Tongue (tissue), 2 donors: ENCODE results near the gene NHERF2. TPM values are rescaled to one million over a fixed set of nuclear protein-coding genes. Genes with fewer than 3 reads are reported as not detected.

Source experiments
- DNase-seq: peaks from one replicate; pipeline ENCODE4 v3.0.0-alpha.2; 2015
- total RNA-seq: library from RNA; depleted of rRNA; stranded (reverse); fragments of >200 nt; gene quantifications from one replicate; pipeline ENCODE4 v1.2.3, GENCODE V29; 2014

The NHERF2 gene
- 45.7 TPM for total RNA-seq

DNA sequence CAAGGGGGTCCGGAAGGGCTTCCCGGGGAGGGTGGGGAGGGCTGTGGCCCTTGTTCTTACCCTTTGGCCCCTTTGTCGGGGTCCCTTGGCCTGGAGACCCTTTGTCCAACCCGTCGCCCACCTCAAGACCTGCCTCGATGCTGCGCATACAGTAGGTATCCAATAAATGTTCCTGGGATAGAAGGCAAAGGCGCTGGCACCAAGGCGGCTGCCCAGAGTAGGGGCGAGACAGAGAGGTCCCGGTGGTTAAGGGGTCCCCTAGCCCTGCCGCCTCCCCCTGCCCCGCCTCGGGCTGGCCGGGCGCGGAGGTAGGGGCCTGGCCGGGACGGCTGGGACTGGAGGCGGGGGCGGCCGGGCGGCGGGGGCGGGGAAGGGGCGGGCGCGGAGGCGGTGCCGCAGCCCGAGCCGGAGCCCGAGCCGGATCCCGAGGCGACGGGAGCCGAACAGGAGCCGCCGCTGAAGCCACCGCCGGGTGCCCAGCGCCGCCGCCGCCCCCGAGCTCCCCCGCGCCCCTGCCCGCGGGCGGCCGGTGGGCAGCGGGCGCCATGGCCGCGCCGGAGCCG lies at the start of gene NHERF2:
TSS of gene NHERF2 (plus strand) at position 442 of the 563 bp plus-strand sequence. CDS start at position 546, 104 bp downstream.
- peak; percentile 57 for DNase-seq

DNA sequence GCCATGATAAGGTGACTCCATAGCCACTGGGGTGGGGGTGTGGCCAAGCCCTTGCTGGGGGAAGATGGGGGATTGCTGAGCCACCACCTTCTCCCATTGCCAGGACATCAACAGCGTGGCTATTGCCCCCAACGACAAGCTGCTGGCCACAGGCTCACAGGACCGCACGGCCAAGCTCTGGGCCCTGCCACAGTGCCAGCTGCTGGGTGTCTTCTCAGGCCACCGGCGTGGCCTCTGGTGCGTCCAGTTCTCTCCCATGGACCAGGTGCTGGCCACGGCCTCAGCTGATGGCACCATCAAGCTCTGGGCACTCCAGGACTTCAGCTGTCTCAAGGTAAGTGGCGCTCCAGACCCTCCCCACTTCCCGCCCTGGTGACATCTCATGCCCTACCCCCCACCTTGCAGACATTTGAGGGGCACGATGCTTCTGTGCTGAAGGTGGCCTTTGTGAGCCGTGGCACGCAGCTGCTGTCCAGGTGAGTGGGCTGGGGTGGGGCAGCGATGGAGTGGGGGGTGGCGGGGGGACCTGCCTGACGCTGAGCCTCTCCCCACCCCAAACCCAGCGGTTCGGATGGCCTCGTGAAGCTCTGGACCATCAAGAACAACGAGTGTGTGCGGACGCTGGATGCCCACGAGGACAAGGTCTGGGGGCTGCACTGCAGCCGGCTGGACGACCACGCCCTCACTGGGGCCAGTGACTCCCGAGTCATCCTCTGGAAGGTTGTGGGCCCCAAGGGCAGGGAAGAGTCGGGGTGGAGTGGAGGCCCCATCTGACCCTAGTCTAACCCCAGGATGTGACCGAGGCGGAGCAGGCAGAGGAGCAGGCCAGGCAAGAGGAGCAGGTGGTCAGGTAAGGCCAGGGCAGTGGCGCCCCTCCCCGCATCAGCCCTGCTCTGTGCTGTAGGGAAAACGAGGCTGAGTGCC lies 49.5 kb upstream of the NHERF2 start:
- no peak for DNase-seq

DNA sequence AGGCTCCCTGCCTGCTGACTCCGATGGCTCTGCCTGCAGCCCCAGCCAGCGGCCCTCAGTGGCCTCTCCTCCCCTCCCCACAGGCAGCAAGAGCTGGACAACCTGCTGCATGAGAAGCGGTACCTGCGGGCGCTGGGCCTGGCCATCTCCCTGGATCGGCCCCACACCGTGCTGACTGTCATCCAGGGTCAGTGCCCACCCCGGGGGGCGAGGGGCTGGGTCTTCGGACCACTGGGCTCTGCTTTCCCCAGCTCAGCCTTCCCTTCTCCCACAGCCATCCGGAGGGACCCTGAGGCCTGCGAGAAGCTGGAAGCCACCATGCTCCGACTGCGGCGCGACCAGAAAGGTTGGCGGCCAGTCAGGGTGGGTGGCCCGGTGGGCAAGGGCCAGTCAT lies 48.8 kb upstream of the NHERF2 start:
- no peak for DNase-seq

DNA sequence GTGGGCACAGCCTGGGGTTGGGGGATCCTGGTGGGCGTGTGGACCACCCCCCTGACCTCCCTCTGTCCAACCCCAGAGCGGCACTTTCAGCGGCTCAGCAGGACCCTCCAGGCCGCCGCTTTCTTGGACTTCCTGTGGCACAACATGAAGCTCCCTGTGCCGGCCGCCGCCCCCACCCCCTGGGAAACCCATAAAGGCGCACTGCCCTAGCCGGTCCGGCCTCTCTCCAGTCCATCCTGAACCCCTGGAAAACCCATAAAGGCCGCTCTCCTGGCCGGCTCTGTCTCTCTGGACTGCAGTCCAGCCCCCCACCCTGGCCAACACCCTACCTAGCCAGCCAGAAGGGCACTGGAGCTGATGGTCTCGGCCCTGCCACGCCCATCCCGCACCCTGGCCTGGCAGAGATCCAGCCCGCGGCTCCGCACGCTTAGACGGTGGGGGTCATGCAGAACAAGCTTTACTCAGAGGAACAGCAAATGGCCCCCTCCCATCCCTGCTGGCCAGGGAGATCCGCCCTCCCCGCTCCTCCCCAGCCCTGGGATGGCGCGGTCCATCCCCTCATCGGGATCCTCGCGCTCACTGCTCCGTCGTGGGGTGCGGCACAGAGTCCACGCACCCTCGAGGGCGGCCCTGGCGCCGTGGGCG lies 48.1 kb upstream of the NHERF2 start:
- no peak for DNase-seq

DNA sequence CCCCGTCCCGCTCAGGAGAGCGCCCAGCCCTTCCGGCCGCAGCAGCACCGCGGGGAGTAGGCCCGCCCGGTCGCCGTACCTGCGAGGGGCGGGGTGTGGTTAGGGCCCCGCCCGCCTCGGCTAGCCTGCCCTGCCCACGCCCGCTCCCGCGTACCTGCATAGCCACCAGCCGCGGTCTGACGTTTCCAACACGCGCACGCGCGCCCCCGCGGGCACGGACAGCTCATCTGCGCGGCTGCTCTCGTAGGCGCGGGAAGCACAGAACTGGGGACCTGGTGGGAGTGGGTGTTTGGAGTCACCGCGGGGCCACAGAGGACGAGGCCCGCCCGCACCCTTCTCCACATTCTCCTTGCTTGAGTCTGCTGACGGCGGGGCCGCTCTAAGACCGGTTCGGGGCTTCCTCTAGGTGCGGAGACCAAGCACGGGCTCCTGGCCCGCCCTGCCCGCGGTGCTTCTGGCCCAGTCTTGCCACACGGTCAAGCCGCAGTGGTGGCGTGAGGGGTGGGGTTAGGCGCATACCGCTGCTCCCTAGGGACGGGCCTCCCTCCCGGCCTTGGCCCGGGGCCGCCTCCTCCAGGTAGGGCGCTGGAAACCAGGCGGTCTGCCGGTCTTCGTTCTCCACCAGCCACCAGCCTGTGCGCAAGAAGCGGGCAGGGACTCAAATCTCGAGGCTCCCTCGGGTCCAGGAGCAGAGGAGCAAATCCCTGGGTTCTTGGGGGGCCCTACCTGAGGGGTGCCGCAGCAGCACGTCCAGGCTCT lies 47.3 kb upstream of the NHERF2 start:
- DNase-seq = no peak

DNA sequence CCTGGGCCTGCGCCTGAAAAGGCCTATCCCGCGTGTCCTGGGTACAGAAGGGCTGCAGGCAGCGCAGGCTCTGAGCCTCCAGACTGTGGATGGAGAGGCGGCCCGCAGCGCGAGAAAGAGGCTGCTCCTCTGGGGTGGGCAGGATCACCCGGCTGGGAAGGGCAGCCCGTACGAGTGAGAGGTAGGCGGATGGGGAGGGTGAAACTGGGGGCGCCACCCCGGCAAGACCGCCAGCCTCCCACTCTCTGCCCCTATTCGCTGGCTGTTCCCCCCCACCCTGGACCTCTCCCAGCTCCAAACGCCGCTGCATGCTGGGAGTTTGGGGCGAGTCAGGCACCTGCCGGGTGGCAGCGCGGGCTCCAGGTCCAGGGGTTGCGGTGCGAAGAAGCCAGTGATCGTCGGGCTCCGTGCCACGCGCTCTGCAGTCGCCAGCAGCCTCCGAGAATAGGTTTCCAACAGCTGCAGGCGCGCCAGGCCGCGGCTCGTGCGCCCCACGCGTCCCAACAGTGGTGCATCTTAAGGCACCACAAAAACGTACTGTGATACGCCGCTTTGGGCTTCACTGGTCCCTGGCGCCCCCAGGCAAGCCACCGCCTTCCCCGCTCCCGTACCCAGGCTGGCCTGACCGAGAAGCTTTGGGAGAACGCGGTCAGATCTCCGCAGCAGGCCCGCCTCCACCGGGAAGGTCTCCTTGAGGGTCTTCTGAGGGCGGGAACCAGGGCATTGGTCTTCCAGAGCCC lies 46.5 kb upstream of the NHERF2 start:
- DNase-seq = peak; percentile 69

DNA sequence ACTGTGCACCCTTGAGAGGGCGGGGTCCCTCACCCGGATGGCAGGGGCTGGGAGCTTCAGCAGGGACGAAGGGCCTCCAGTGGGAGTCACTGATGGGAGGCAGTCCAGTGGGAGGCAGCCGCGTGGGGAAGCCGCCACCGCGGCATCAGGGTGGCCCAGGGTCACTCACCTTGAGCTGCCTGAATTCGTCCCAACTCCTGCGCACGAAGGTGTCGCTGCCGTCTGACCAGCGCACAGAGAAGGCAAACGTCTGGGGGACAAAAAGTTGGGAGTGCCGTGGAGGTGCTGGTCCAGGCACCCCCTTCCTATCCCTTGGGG lies 46.0 kb upstream of the NHERF2 start:
- no peak for DNase-seq

DNA sequence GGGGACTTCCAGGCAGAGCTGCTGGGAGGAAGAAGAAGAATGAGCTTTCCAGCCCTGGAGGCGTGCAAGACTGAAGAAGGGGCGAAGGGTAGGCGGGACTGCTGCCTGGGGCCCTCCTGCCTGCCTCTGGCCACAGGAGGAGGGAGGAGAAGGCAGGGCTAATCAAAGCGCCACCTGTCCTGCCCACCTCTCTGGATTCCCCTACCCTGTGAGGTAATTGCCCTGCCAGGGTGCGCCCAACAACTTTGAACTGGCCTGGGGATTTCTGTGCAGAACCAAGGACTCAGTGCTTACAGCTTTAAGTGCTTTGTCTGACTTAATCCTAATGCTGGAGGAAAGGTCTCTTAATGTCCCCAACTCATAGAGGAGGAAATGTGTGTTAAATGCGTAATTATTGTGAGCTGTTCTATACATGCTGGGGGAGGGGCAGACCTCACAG lies 45.3 kb upstream of the NHERF2 start, which contains the start of gene NOXO1:
TSS of gene NOXO1 (minus strand) at position 72 of the 439 bp plus-strand sequence. CDS start 290 bp downstream, outside the sequence.
- DNase-seq = no peak

DNA sequence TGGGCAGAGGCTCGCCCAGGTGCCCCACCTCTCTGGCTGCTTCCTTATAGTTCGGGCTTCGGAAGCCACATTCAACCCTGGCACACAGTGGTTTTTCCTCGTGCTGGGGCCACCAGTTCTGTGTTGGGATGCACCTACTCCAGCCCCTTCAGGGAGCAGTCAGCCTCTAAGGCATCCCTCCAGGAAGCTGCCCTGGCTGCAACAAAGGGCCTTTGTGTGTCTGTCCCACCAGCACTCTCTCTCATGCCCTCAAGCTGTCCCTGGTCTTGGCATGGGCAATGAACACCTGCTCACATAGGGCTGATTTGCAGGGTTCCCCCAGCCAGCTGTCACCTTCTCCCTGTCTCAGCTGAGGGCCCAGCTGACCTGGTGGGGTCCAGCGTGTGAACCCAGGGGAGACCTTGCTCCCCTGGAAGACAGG lies 44.7 kb upstream of the NHERF2 start:
- peak; percentile 77 for DNase-seq

DNA sequence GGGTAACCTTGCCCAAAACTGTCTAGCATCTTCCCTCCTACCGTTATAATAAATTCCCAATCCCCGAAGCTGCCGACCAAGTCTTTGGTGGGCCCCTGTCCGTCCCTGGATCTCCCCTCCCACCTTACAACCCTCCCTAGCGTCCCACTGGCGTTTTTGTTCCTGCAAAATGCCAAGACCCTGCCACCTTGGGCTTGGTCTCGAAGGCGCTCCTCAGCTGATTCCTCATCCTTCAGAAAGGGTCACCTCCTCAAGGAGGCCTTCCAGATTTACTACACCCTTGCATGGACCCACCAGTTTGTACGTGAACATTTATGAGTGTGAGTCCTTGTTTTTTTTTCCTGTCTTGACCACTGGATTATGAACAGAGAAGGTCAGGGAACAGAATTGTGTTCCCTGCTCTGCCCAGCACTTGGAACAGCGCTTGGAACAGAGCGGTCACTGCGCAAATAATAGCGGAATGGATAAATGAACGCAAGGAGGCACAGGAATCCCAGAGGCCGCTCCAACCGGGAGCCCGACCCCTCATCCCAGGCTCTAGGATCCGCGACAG lies 43.6 kb upstream of the NHERF2 start:
- no peak for DNase-seq

DNA sequence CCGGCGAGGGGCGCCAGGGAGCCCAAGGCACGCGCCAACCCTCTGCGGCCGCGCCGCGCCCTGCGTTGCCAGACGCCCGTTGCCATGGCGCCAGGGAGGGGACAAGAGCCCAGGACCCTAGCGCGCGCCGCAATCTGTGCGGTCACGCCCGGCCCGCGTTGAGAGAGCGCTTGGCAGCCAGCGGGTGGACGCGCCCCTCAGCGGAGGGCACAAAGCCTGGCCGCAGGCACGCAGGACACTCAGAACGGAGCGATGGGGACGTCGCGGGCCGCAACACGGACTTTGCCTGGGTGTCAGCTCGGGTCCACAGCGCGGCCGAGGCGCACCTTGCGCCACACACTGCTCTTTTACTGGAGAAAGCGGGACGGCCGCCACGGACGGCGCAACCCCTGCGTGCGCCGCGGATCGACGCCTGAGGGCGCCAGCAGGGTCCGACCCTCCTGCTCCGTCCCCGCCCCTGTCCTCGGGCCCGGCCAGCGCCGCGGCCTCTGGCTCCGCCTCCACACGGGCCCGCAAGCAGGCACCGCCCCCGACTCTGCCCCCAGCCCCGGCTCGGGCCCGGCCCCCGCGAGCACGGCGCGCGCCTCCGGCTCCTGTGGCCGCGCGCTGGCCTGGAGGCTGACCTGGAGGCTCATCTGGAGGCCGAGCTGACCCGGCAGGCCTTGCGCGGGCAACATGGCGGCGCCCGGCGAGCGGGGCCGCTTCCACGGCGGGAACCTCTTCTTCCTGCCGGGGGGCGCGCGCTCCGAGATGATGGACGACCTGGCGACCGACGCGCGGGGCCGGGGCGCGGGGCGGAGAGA lies 43.0 kb upstream of the NHERF2 start, which contains the start of gene GFER:
TSS of gene GFER (plus strand) at position 650 of the 803 bp plus-strand sequence. CDS start at position 676, 26 bp downstream.
- peak; percentile 94 for DNase-seq

DNA sequence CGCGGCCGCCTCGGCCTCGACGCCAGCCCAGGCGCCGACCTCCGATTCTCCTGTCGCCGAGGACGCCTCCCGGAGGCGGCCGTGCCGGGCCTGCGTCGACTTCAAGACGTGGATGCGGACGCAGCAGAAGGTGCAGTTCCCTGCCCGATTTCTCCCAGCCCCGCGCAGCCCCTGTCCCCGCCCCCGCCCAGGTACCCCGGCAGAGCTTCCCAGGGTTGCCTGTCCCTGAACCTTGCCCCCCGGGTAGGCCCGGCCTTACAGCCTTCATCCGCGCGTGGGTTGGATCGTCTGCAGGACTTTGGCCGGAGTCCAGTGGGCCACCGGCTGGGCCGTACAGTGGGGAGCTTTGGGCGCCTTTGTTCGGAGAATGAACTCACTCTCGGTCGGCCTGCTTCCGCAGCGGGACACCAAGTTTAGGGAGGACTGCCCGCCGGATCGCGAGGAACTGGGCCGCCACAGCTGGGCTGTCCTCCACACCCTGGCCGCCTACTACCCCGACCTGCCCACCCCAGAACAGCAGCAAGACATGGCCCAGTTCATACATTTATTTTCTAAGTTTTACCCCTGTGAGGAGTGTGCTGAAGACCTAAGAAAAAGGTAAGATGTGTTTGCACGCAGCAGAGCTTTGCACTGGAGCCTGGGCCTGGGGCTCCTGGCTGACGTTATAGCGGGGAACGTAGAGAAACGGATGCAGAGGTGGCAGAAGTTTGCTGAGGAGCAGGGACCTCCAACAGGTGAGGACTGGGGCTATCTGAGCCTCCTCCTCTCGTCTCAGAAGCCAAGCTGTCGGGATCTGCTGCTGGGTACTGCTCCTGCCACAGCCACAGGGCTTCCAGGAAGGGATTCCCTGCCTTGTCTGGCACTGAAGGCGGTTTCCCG lies 42.1 kb upstream of the NHERF2 start:
- DNase-seq = no peak

DNA sequence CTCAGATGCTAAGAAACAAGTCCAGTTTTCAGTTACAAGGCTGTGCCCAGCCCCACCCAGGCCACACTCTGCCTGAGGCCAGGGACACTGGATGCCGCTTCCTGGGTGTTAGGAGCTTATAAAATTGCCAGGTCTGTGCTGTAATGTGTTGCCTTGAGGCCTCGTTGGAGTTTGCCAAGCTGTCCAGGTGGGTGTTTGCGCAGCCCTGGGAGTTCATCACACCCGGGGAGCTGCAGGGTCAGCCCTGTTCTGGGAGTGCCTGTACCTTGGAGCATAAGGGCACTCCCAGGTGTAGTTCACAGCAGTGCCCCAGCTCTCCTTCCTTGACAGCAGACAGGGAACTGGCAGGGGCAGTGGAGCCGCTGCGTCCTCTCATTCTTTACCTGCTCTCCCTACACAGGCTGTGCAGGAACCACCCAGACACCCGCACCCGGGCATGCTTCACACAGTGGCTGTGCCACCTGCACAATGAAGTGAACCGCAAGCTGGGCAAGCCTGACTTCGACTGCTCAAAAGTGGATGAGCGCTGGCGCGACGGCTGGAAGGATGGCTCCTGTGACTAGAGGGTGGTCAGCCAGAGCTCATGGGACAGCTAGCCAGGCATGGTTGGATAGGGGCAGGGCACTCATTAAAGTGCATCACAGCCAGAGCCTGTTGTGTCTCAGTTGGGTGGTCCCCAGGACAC lies 41.1 kb upstream of the NHERF2 start:
- no peak for DNase-seq

DNA sequence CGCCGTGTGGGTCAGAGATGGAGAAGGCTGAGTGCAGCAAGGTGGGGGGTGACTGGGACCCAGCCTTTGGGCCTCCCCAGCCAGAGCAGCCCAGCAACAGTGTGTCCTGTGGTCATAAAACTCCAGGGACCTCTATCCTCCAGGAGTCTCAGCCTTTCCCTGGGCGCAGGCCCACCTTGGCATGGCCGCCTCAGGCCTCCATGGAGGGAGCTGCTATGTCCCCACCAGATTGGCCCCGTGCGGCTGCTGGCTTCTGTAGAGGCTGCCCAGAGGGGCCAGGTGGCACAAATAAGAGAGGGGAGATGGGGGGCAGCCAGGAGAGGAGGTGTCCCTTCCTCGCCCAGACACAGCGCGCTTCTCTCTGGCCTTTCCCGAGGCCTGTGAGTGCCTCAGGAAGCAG lies 39.5 kb upstream of the NHERF2 start:
- DNase-seq = no peak

DNA sequence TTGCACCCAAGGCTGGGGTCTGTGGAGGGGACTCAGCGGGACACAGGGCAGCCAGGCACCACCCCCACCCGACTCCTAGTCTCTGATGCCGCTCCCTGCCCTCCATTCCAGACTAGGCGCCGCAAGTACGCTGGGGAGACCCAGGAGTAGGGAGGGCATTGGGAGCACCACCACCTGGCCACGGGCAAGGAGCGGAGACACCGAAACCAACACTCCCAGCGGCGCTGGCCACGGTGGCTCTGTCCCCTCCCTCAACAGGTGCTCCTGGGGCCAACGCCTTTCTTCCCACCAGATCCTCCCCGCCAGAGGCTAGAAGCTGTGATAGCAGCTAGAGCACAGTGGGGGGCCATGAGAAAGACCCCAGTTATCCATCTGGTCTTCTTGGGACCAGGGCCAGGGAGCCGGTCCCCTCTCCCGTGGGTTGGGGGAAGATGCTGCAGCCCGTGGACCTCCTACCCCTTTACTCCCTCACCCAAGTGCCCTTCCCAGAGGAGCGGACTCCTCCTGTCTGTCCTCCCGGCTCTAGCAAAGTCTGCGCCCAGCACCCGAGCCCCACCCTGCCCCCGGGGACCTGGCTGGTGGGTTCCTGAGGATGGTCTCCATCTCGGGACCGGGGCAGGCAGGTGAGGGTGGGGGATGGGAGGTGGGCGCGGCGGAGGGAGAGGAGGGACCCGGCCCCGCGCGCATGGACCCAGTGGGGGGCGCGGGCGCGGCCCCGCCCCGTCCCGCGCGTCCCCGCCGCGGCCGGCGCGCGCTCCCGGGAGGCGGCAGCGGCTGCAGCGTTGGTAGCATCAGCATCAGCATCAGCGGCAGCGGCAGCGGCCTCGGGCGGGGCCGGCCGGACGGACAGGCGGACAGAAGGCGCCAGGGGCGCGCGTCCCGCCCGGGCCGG lies 37.2 kb upstream of the NHERF2 start, which contains the start of gene SYNGR3:
TSS of gene SYNGR3 (plus strand) at position 762 of the 892 bp plus-strand sequence. CDS start 133 bp downstream, outside the sequence.
- DNase-seq = no peak

DNA sequence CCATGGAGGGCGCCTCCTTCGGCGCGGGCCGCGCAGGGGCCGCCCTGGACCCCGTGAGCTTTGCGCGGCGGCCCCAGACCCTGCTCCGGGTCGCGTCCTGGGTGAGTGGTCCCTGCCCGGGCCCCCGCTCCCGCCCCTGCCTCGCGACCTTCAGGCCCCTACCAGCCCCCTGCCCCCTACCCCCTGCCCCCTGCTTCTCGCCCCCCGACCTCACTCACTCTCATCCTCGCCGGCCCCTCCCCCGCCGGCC lies 36.7 kb upstream of the NHERF2 start:
- DNase-seq = no peak

DNA sequence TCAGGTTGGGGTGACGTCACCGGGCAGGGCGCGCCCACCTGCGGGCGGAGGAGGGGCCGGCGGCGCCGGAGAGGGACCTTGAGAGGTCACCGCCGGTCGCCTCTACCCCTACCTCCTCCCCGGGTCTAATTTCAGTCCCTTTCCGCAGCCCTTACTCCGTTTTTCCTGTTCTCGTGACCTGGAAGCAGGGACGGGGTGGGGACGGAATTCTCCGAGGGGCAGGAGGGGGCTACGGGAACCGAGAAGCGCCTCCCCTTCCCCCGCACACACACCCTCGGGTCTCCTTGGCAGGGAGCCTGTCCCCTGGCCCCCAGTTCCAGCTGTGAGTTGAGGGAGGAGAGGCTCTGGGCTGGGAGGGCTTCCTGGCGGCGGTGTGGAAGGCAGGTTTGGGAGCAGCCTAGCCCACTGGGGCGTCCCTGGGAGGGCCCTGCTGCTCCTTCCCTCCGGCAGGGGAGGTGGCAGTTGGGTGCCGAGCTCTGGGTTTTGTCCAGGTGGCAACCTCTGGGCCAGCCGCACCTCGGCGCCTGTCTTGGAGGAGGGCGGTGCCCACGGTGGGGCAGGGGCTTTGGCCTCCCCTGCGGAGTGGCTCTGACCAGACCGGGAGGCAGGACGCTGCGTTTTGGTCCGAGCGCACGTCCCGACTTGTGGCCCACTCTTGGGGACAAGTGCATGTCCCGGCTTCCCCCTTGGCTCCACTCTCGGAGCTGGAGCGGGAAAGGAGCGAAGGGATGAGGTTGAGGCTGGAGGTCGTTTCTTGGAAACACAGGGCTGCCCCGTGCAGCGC lies 36.2 kb upstream of the NHERF2 start:
- DNase-seq = peak; percentile 8
